Sigmoid colon (tissue), 3 donors: ENCODE results near the gene LYVE1.

ENCODE experiments used
- CTCF ChIP-seq, 4 experiments: fragments of 450-650 bp in 3 of 4; fragments of 200-600 bp in 1 of 4; IDR thresholded peaks; one replicate each; pipeline ENCODE4 v1.5.1; 2016 to 2019; ENCODE audit warnings: antibody characterized with exemption in 4 of 4, mild to moderate bottlenecking in 3 of 4, moderate library complexity in 2 of 4
- POLR2A ChIP-seq, 2 donors: fragments of 450-650 bp; IDR thresholded peaks; one replicate each; pipeline ENCODE4 v1.6.1; 2016; ENCODE audit warnings: antibody characterized with exemption in 2 of 2, mild to moderate bottlenecking in 2 of 2, moderate library complexity in 2 of 2

GRCh38 chr11:10518891-10519290, 49.6 kb downstream of the LYVE1 start:
- TF ChIP-seq CTCF (IDR thresholded peaks at IDR 0.05) (no peak), POLR2A (IDR thresholded peaks at IDR 0.05) (no peak)
